ENCODE data around the gene PUS7.
"Not testable (repeated sequence)": the region's sequence is repeated elsewhere in the genome, so short reads cannot be mapped to it uniquely, and the experiment has no call there.

DNA sequence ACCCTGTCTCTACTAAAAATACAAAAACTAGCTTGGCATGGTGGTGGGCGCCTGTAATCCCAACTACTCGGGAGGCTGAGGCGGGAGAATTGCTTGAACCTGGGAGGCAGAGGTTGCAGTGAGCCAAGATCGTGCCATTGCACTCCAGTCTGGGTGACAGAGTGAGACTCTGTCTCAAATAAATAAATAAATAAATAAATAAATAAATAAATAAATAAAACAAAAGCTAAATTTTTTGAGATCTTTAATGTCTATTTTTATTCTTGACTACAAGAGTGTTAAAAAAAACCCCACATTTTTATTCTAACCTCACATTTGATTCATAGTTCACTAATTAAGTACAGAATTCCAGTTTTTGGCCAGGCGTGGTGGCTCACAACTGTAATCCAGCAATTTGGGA lies 5.7 kb upstream of the PUS7 start:
- TF ChIP-seq, protein P1, sequence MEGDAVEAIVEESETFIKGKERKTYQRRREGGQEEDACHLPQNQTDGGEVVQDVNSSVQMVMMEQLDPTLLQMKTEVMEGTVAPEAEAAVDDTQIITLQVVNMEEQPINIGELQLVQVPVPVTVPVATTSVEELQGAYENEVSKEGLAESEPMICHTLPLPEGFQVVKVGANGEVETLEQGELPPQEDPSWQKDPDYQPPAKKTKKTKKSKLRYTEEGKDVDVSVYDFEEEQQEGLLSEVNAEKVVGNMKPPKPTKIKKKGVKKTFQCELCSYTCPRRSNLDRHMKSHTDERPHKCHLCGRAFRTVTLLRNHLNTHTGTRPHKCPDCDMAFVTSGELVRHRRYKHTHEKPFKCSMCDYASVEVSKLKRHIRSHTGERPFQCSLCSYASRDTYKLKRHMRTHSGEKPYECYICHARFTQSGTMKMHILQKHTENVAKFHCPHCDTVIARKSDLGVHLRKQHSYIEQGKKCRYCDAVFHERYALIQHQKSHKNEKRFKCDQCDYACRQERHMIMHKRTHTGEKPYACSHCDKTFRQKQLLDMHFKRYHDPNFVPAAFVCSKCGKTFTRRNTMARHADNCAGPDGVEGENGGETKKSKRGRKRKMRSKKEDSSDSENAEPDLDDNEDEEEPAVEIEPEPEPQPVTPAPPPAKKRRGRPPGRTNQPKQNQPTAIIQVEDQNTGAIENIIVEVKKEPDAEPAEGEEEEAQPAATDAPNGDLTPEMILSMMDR (IDR thresholded peaks at IDR 0.05): not testable (repeated sequence)
- TF ChIP-seq POLR2A (IDR thresholded peaks at IDR 0.05): not testable (repeated sequence)

Data from Peyer's patch (tissue), 4 donors.